NCI-H82 (cell line): ENCODE results near the gene MBLAC1.

Experiments
- DNase-seq: peaks from one replicate; lab custom pipeline; 2025; lab: John Stamatoyannopoulos, UW

MBLAC1 gene

DNA sequence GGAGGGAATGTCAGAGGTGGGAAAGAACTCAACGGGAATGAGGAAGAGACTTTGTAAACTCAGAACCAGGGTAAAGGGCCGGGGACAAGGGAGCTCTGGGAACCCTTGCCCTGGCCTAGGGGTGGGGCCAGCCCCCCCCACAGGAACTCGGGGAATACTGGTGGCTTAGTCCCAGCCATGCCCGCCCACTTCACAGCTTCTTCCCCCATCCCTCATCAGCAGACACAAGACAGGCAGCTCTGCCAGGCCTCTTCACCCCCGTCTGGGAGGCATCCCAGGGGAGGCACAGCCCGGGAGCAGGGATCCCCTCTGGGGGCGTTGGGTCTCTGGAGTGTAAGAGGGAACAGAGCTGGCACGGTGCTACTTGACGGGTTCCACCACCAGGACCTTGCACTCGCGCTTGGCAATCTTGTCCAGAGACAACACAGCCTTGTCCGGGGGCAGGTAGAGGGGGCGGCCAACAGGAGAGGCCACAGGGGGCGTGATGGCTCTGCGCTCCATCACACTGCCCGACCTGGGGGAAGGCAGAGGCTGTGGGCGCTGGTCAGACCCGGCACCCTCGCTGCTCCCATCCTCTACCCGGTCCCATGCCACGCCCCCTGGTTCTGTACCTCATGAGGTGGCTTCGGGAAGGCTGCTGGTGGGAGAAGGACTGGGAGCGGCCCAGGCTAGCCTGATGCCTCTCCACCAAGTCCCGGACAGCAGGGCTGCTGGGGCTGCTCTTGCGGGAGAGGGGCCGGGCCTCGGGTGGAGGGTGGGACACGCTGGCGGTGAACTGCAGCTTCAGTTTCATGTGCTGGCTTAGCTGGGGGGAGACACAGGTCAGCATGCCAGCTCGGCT, 28.1 kb downstream of the MBLAC1 start:
- DNase-seq: no peak

DNA sequence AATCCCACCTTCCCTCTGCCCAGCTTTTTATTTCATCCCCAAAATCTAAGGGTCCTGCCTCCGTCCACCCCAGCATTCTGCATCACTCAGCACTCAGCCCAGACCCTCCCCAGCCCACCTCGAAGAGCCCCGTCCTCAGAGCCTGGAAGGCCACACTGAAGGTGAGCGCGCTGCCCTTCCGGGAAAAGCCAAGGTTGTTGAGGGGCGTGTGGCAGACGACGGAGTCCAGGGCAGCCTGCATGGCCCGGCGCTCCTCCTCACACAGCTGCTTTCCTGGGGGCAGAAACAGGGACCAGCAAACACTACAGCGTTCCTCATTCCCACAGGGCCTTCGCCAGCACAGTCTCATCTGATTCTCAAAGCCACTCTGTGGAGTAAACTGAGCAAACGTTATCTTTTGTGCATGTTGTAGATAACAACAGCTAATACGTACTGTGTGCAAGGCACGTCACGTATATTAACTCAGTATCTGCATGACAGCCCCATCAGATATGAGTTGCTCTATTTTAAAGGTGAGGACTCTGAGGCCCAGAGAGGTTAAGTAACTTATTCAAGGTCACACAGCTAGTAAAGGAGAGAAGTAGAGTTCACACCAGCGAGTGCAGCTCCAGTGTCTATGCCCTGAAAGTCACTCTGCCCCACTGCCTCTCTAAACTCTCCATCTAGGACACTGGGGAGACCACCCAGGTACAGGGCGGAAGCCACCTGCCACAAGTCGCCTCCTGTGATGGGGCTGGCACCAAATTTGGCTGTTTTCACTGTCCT, 29.0 kb downstream of the MBLAC1 start:
- no peak for DNase-seq

GRCh38 chr7:100156331-100157068, 29.7 kb downstream of the MBLAC1 start:
- DNase-seq: no peak

- no peak for DNase-seq
Observed at GRCh38 chr7:100157069-100157333, 30.2 kb downstream of the MBLAC1 start.

DNA sequence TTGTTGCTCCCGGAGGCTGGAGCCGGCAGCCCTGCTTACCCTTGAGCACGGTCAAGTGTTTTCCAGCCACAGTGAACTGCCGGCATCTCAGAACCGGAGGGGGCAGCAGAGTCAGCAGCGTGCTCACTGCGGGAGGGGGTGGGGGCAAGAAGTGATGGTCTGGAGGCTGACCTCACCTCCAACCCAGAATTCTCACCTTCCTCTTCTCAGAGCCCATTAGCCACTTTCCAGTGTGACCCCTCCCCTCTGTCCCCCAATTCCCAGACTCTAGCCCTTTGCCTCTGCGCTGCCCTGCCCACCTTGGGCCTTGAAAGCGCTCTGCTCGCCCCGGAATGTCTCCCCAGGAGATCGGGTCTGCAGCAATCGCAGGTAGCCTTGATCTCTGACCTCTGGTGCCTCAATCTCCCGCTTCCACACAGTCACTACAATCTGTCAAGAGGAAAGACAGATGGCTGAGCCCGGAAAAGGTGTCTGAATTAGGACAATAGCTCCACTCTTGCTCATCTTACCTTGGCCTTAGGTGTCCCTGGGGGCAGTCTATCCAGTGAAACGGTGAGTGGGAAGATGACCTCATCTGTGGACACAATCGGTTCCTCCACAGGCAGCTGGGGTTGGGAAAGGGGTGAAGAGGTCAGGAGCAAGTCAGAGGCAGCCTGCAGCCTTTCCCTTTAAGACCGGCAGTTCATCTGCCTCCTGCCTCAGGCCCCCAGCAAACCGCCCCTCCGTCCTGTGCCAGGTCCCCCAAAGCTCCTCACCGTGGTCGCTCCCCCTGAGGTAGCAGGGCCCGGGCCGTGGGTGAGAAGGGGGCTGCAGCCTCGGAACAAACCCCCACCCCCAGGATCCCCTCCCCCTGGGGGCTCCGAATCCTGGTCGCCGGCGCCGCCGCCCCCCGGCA, 30.8 kb downstream of the MBLAC1 start:
- peak; percentile 50 for DNase-seq

DNA sequence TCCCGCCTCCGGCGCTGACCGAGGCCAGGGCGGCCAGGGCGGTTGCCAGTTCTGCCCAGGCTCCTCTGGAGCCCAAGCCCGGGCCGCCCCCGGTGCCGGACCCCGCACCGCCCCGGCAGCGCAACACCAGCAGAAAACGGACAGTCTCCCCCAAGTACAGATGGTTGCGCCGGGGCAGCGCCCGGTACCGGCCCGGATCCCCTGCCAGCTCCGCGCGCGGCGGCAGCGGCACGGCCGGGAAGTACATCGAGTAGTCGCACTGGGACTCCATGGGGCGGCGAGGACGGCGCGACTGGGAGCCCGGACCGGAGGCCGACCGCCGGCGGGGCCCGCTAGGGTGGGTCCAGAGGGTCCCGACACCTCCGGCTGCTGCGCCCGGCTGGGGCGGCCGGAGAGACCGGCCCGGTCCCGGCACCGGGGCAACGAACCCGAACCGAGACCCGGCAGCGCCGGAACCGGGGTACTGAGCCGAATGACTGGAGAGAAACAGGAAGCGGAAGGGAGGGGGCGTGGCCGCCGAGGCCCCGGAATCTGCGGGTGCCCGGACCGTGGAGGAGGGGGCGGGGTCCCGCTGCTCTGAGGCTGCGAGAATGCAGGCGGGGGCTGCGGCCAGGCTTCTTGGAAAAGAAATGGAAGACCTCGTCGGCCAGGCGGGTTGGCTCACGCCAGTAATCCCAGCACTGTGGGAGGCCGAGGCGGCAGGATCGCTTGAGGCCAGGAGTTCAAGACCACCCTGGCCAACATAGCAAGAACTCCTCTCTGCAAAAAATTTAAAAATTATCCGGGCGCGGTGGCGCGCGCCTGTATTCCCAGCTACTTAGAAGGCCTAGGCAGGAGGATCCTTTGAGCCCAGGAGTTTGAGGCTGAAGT, 31.7 kb downstream of the MBLAC1 start, which contains the start of gene TRAPPC14:
Gene TRAPPC14, minus strand, starts transcription at position 495 of the 870 bp plus-strand sequence. Its CDS starts 224 bp downstream, at position 271.
- DNase-seq: peak; percentile 93

DNA sequence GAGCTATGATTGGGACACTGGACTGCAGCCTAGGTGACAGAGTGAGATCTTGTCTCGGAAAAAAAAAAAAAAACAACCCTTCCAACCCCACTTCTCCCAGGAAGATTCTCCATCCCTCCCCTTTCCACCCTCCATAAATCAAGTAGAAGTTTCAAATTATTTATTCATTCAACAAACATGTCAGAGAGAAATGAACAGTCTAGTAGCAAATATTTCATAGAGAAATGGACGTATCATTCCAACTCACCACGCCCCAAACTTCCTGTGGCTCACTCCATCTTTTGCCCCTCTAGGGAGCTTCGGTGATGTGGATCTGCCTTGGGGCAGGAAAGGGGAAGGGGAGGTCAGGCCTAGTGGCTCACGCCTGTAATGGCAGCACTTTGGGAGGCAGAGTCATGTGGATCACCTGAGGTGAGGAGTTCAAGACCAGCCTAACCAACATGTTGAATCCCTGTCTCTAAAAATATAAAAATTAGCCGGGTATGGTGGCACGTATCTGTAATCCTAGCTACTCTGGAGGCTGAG, 32.4 kb downstream of the MBLAC1 start:
- no peak for DNase-seq

DNA sequence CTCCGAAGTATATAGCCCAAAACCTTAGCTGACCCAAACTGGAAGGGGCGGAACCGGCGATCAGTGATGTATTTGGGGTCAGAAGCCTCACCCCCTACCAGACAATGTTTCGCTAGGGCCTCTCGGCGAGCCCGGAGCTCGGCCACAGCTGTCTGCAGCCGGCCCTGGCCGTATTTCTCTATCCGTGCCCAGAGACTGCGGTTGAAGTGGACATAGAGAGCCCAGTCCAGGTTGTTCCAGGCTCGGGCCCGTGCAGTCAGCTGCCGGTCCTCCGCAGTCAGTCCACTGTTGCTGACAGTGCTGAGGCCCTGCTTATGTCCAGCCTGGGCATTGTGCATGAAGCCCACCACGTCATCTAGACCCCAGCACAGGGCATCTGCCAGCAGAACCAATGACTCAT, 33.3 kb downstream of the MBLAC1 start:
- no peak for DNase-seq

DNA sequence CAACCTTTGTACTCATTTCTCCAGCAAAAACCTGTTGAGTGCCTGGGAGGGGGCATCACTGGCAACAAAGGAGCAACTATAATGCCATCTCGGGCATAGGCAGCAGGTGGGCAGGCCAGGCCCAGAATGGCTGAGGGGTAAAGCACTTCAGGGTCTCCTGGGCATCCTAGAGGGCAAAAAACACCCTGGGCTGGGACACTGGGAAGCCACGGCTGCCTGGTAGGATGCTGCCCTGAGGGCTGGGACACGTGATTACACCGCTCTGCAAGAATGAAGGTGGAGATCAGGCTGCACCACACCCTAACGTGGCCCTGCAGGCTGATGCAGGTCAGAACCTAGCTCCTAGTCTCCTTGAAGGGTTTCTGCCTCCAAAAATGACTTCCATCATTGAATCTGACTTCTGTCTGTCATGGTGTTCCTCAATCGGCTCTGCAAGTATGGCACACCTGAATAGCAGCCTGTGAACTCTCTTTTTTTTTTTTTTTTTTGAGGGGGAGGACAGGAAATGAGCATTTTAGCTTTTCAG, 36.3 kb downstream of the MBLAC1 start:
- DNase-seq: no peak

- no peak for DNase-seq
Observed at GRCh38 chr7:100163871-100164270, 37.1 kb downstream of the MBLAC1 start.

DNA sequence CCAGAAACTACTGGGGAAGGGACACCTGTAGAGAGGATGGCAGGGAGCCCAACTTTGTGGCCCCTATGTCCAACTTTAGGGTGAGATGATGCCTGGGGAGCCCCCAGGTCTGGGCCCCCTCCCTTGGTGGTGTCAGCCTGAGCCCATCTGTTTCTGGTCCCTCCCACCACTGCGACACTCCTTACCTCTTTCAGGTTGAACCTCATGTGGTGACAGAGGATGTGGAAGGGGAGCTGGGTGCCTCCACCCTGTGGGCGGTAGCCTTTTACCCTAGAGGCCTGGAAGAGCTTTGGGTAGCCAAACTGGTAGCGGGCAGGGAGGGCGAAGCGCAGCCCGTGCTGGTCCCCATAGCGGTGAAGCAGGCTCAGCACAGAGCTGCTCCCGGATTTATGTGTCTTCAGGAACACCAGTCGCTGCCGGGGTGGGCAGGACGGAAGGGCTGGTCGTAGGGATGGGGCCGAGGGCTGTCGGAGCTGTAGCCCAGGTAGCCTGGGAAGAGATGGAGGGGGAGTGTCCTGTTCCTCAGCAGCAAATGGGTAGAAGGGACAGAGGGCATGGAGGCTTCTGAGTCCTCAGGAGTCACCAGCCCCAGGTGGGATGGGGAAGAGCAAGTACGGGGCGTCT, 39.7 kb downstream of the MBLAC1 start:
- DNase-seq: no peak

DNA sequence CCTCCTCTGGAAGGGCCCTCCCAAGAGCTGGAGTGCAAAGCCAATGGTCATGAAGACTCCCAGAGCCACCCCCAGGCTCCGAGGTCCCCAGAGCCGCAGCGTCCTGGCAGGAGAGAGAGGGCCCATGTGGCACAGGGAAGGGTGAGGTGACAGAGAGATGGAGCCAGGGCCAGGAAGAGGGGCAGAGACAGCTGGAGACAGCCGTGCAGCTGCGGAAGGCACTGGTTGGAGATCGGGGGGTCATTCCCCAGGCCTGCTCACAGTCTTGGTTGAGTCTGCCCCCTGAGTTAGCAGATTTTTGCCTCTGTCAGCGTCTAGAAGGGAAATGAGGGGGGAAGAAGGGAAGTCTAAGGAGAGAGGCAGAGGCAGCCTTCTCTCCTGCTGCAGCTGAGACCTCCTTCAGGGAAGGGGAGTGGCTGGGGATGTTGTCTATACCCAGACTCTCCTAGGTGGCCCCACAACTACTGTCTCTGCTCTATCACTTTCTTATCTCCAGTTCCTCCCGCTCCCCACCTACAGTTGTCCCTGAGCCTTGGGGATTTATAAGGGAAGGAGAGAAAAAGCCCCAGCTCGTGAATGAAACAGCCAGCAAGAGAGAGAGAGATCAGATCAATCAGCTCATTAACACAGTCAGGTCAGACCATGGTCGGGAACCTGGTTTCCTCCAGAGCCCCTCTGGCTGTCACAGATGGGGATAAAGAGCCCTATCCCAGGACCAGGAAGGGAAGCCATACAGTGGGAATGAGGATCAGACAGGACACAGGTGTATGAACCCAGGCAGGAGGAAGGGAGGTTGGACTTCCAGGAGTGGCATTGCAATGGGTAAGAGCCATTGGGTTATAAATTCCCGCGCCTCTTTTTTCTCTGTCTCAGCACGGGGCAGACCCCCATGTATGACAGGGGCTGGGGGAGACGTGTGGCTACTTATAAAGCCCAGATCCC, 40.5 kb downstream of the MBLAC1 start:
- DNase-seq: no peak

DNA sequence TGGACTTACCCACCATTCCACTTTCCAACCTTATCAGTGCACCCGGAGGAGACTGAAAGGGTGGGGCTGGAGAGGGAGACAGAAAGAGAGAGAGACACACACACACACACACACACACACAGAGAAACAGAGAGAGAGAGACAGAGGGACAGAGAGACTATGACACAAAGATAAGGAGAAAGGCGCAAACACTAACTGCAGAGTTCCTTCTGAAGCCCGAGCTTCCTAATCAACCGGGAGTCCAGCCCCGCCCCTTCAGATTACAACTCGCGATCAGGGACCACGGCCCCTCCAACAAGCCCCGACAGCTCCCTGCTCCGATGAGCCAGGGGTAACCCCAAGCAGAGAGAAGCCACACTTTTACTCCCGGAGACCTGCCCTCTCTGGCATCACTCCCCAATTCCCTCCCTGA, 41.2 kb downstream of the MBLAC1 start:
- DNase-seq: peak; percentile 39

DNA sequence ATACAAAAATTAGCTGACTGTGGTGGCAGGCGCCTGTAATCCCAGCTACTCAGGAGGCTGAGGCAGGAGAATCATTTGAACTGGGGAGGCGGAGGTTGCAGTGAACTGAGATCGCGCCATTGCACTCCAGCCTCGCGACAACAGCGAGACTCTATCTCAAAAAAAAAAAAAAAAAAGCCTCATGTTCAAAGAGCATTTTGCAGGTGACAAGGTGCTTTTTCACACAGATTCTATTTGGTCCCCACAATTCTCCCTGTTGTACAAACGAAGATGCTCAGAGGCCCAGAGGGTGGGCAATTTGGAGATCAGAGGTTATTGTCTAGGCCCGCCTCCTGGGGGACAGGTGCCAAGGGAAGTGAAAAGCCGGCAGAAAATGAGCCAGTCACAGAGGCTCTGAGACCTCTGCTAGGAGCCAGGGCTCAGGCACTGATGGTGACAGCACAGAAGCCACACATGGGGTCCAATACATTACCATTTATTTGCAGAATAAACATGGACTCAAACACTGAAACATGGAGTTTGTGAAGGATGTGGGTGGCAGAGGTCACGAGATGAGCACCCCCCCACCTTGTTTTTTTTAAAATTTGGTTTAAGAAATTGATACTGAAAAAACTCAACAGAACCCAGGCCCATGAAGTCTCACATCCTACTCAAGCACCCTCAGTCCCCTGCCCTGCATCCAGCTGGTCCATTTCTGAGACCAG, 42.5 kb downstream of the MBLAC1 start:
- DNase-seq: no peak

DNA sequence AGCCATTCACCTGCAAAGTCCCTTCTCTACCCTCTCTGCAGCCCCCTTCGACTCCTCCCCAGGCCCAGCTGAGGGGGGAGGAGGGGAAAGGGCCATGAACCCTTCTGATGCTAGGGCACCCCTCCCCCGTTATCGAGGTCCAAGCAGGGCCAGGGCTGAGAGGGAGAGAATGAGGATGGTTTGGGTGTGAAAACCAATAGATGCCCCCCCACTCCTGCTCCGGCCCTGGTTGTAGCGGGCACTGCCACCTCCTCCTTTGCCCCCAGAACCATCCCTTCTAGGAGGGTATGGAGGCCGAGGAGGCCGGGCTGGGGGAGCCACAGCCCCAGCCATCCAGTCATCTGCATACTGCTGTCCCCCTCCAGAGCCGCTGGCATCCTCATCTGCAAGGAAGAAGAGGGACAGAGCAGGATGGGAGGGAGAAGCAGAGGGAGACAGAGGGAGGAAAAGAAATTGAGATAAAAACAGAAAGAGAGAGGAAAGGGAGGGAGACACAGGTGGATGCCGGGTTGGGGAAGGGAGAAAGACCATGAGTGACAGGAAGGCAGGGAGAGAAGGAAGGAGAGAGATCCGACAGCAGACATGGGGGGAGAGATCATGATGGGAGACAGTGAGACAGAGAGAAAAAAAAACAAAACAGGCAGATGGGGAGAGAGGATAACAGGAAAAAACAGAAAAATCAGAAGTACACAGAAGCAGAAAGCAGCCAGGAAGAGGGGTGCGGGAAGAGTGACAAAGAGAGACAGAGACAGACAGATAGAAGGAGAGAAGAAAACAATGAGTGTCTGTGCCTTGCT, 43.5 kb downstream of the MBLAC1 start:
- DNase-seq: no peak

DNA sequence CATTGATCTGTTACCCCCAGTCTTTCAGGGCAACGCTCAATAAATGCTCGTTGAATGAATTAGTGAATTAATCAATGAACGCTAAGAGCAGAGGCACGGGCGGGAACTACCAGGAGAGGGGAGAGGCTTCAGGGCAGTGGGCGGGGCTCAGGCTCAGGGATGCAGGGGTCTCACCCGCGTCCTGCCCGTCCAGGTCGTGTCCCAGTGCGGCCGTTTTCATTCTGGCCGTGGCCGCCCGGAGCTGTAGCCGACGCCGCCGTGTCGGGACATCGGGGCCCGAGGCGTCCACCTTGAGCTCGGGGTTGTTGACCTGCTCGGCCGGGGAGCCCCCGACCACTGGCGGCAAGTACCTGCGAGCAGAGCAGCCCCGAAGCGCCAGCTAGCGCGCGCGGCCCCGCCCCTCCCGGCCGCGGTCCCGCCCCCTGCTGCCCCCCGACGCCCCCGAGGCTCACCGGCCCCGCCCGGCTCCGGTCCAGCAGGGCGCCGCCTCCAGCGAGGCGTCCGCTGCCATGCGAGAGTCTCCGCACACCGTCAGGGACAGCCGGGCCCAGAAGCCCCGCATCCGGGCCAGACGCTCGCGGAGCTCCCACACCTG, 44.4 kb downstream of the MBLAC1 start:
- DNase-seq: no peak

DNA sequence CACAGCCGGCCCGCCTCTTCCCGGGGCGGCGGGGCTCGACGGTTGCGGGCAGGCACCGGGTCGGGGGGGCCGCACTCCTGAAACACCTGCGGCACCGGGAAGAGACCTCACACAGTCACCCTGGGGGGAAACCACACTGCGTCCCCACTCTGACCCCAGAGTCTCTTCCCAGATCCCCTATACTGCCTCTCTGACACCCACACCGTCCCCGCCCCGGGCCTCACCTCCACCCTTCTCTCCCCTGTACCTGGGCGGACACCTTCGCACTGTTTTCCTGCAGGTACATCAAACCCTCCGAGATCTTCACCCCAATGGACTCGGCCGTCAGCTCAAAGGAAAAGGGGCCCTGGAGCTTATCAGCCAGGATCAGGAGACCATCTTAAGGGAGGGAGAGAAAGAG, 45.1 kb downstream of the MBLAC1 start:
- DNase-seq: no peak
